Left cardiac atrium (tissue), 4 donors: Measurements from ENCODE around the gene OR2G6. TPM values are rescaled to one million over a fixed set of nuclear protein-coding genes. Genes with fewer than 3 reads are reported as not detected.
"Not testable (repeated sequence)": the region's sequence is repeated elsewhere in the genome, so short reads cannot be mapped to it uniquely, and the experiment has no call there.

Experiments
- ATAC-seq, 2 donors: fragments of 200-7000 bp; cut with Tn5 transposase; one replicate each; pipeline ENCODE4 v1.9.1; 2020; ENCODE audit warnings: mild to moderate bottlenecking in 2 of 2, moderate library complexity in 2 of 2
- DNase-seq: peaks from one replicate; pipeline ENCODE4 v3.0.0-alpha.2; 2020
- intact Hi-C, 2 donors: fragments of 100-400 bp; cut with DNase I; formaldehyde crosslinking; loops; one replicate each; pipeline versions ENCODE4 v1.14.1 to v1.15.1; 2022 to 2023
- total RNA-seq, 2 donors: library from RNA; stranded (reverse); fragmentation: NEBNext Ultra II Directional; extraction: Animal tissue kit (Norgen Biotek cat#: 25700); gene quantifications; one replicate each; pipeline ENCODE4 v1.2.1, GENCODE V29; 2021
- donor health status: DM: no; HTN: yes; CAD: no.
- donor health status: DM: no; HTN: yes; CAD: no; lungs with severe emphysema.
- donor health status: DM: yes; HTN: yes; CAD: no.
- donor health status: Dilated cardiomyopathy.

OR2G6 gene
- total RNA-seq, 2 donors from 2014 or later: 0.03 TPM; not detected in 1

DNA sequence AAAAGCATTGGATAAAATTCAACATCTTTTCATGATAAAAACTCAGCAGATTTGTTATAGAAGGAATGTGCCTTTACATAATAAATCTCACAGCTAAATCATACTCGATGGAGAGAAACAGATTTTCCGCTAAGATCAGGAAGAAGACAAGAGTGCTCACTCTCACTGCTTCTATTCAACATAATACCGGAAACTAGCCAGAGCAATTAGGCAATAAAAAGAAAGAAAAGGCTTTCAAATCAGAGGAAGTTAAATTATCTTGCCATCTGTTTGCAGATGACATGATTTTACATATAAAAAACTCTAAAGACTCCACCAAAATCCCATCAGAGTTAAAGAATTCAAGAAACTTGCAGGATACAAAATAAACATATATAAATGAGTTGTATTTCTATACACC, 62.9 kb downstream of the OR2G6 start:
- intact Hi-C loops, ATAC-seq, DNase-seq: not testable (repeated sequence)

DNA sequence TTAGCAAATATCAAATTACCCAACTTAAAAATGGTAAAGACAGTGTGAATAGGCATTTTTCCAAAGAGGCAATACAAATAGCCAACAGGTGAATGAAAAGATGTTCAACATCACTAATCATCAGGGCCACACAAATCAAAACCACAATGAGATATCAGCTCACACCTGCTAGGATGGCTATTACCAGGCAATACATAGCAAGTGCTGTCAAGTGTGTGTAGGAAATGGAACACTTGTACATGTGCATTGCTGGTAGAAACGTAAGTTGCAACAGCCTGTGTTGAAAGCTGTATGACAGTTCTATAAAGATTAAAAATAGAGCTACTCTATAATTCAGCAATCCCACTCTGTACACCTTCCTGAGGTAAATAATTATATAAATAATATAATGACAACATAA, 64.2 kb downstream of the OR2G6 start:
- ATAC-seq, DNase-seq, intact Hi-C loops: not testable (repeated sequence)

DNA sequence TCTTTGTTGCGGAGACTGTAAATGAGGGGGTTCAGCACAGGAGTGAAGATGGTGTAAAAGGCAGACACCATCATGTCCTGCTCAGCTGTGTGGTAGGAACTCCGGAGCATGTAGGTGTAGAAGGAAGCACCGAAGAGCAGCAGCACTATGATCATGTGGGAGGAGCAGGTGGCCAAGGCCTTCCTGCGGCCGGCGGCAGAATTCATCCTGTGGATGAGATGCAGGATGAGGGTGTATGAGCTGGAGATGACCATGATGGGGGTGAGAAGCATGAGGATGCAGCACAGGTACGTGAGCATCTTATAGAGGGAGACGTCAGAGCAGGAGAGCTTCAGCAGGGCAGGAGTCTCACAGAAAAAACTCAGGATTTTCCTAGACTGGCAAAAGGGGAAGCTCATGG, 66.0 kb downstream of the OR2G6 start:
- ATAC-seq, DNase-seq, intact Hi-C loops: not testable (repeated sequence)

DNA sequence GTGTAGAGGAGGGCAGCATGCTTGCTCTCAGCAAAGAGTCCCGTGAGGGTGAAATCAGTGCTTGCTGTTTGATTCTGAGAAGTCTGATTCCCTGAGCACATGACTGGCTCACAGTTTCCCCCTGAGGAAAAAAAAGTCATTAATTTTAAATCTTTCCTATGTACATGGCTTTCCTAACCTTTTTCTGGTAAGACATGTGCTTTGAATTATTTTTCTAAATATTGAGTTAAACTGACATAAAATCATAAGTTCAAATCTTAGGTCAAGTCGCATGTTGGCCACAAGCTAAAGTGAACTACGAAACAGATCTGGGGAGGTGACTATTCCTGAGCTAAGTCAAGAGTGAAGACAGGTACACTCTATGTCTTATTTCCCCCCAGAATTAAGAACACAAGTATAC, 66.8 kb downstream of the OR2G6 start, which contains the start of gene OR2T34:
OR2T34 (minus strand) TSS at position 101 of the 400 bp plus-strand sequence; CDS start at position 101, 0 bp downstream.
- DNase-seq, ATAC-seq, intact Hi-C loops: not testable (repeated sequence)

DNA sequence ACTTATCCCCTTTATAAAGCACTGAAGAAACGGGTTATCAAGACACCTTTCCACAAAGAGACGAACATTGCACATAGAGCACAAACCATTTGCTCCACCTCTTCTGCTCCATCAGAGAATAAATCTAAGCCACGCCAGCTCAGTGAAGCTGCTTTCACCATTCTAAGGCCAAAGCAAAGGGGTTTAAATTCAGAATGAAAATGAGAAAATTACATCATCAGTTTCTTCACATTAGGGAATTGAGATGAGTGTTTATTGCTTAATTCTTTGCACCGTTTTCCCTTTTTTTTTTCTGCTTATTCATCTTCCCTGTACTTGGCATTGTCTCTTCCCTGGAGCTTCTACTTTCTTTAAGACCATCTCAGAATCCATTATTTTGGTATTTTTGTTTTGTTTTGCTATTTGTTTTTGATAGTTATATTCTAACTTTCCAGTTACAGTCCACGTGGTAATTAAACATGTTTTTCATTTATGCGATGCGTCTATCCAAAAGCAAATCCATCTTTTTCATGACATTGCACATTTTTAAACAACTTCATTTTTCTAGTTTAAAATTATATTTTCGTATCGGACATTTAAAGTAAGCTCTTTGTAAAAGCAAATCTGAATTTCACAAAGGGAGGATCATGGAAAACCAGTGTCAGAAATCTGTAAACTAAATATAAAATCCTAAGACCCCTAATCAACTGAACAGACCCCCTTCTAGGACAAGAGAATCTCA, 68.5 kb downstream of the OR2G6 start:
- intact Hi-C loops: no loop called here
- ATAC-seq: no peak
- no peak for DNase-seq

Other genes with a start within 250 kb of the OR2G6 start
- not detected for gene OR2T33, start 230.1 kb upstream of the OR2G6 start, total RNA-seq
- not detected for gene OR2T12, start 204.6 kb upstream of the OR2G6 start, total RNA-seq
- not detected for gene OR2M7, start 183.5 kb upstream of the OR2G6 start, total RNA-seq
- gene OR14C36, start 159.3 kb upstream of the OR2G6 start, total RNA-seq: not detected
- gene OR2T4, start 146.4 kb upstream of the OR2G6 start, total RNA-seq: not detected
- gene OR2T6, start 132.3 kb upstream of the OR2G6 start, total RNA-seq: not detected
- gene OR2T1, start 105.0 kb upstream of the OR2G6 start, total RNA-seq: not detected
- gene OR2T2, start 62.4 kb upstream of the OR2G6 start, total RNA-seq: not detected
- not detected for gene OR2T3, start 34.7 kb upstream of the OR2G6 start, total RNA-seq
- not detected for gene OR2T5, start 19.5 kb upstream of the OR2G6 start, total RNA-seq
- gene OR2T29, start 54.7 kb downstream of the OR2G6 start, total RNA-seq: not detected
- not detected for gene OR2T34, start 66.7 kb downstream of the OR2G6 start, total RNA-seq
- not detected for gene OR2T10, start 89.6 kb downstream of the OR2G6 start, total RNA-seq
- gene OR2T11, start 127.0 kb downstream of the OR2G6 start, total RNA-seq: not detected
- not detected for gene OR2T35, start 137.2 kb downstream of the OR2G6 start, total RNA-seq
- not detected for gene OR2T27, start 147.5 kb downstream of the OR2G6 start, total RNA-seq
- gene OR14I1, start 194.7 kb downstream of the OR2G6 start, total RNA-seq: not detected
- gene LYPD8, start 247.7 kb downstream of the OR2G6 start, total RNA-seq: not detected